ENCODE measurements around the gene WAS.
"Not testable (repeated sequence)": the region's sequence is repeated elsewhere in the genome, so short reads cannot be mapped to it uniquely, and the experiment has no call there.

The WAS gene

DNA sequence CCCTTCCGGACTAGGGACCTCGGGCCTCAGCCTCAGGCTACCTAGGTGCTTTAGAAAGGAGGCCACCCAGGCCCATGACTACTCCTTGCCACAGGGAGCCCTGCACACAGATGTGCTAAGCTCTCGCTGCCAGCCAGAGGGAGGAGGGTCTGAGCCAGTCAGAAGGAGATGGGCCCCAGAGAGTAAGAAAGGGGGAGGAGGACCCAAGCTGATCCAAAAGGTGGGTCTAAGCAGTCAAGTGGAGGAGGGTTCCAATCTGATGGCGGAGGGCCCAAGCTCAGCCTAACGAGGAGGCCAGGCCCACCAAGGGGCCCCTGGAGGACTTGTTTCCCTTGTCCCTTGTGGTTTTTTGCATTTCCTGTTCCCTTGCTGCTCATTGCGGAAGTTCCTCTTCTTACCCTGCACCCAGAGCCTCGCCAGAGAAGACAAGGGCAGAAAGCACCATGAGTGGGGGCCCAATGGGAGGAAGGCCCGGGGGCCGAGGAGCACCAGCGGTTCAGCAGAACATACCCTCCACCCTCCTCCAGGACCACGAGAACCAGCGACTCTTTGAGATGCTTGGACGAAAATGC lies at the start of gene WAS:
Gene WAS, plus strand, starts transcription at position 389 of the 572 bp plus-strand sequence. Its CDS starts 55 bp downstream, at position 444.
- peak within 1 kb of the TSS; percentile 96 for H3K4me3 Mint-ChIP-seq
- peak within 1 kb of the TSS; percentile 96 for H3K27ac Mint-ChIP-seq
- H3K4me1 Mint-ChIP-seq, result peaks cover 43% of the 10 kb centered on the region
- peaks cover 20% of the 10 kb centered on the region for H3K36me3 Mint-ChIP-seq
- peak in 1 of 2 donors; percentile 14 for DNase-seq (ENCODE audit: low spot score in 2 of 2)
- no peaks in the 10 kb centered on the region for H3K9me3 Mint-ChIP-seq
- ATAC-seq (ENCODE audit: low read depth), result peak; percentile 94
- H3K27me3 Mint-ChIP-seq, result no peaks in the 10 kb centered on the region

DNA sequence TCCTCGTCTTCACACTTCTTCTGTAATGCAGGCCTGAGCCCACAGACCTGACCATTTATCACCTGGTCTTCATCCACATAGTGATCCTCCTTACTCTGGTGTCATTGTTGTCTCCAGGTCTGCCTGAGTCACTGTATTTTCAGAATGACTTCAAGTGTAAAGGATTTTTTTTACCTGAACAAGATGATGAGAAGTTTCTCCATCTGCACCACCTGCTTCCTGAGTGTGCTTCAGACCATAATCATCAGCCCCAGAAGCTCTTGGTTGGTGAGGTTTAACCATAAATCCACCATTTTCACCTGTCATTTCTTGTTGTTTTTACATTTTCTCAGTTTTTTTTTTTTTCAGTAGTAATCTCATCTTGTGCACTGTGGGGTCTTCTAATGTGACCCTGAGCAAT lies 47.3 kb upstream of the WAS start:
- H3K4me3 Mint-ChIP-seq, result no peak overlapping the region
- H3K27me3 Mint-ChIP-seq, result peaks cover 1% of the 10 kb centered on the region
- DNase-seq (ENCODE audit: low spot score in 2 of 2) (no peak), ATAC-seq (ENCODE audit: low read depth) (no peak)
- no peaks in the 10 kb centered on the region for H3K9me3 Mint-ChIP-seq
- peak overlapping the region; percentile 63 for H3K27ac Mint-ChIP-seq
- no peaks in the 10 kb centered on the region for H3K4me1 Mint-ChIP-seq
- no peaks in the 10 kb centered on the region for H3K36me3 Mint-ChIP-seq

DNA sequence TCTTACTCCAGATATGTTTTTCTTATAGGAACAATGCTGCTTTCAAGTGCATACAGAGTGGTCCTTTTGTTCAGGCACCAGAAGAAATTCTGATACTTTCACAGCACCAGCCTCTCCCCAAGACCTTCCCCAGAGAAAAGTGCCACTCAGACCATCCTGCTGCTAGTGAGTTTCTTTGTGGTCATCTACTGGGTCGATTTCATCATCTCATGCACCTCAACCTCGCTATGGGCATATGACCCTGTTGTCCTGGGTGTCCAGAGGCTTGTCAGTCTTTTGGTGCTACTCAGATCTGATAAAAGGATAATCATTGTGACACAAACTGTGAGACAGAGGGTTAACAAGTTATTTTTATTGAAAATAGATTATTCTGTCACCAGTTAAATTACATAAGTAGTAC lies 46.8 kb upstream of the WAS start:
- Mint-ChIP-seq H3K4me3 (no peak overlapping the region), H3K27ac (peak overlapping the region; percentile 63), H3K4me1 (no peaks in the 10 kb centered on the region), H3K9me3 (no peaks in the 10 kb centered on the region), H3K27me3 (peaks cover 1% of the 10 kb centered on the region), H3K36me3 (no peaks in the 10 kb centered on the region)
- no peak for ATAC-seq (ENCODE audit: low read depth)
- DNase-seq (ENCODE audit: low spot score in 2 of 2), result no peak

DNA sequence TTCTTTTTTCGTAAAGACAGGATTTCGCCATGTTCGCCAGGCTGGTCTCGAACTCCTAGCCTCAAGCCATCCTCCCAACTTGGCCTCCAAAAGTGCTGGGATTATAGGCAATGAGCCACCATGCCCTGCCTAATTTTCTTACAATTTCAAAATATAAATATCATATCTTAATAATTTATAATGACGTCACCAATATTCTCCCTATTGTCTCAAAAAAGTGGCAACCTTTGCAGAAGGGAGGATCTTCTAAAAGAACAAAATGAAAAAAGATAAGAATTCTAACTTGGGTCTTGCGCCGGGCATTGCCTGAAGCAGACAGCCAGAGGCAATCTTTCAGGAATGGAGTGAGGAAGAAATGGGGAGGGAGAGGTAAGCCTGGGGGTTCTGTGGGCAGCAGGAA lies 37.9 kb upstream of the WAS start:
- no peaks in the 10 kb centered on the region for H3K9me3 Mint-ChIP-seq
- no peak for ATAC-seq (ENCODE audit: low read depth)
- H3K27ac Mint-ChIP-seq, result no peak overlapping the region
- H3K4me1 Mint-ChIP-seq, result peaks cover 2% of the 10 kb centered on the region
- no peak overlapping the region for H3K4me3 Mint-ChIP-seq
- no peaks in the 10 kb centered on the region for H3K36me3 Mint-ChIP-seq
- H3K27me3 Mint-ChIP-seq, result no peaks in the 10 kb centered on the region
- DNase-seq (ENCODE audit: low spot score in 2 of 2), result no peak

DNA sequence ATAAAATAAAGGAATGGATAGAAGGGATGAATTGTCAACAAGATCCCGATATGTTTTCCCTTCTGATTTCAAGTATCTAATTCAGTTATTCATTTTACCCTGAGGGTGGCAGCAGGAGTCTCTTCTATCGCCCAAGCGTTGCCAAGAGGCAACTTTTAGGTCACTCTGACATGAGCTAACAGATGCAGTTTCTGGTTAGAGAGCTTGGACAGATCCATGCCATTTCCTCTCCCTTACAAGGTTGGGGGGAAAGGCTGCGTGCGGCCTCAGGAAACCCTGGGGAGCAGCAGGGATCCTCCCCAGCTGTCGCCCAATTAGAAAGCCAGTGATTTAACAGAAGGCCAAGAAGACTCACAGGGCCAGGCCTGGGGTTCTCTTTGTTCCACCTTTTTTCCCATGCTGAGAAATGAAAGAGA lies 35.3 kb upstream of the WAS start:
- no peaks in the 10 kb centered on the region for H3K9me3 Mint-ChIP-seq
- peaks cover 2% of the 10 kb centered on the region for H3K4me1 Mint-ChIP-seq
- DNase-seq (ENCODE audit: low spot score in 2 of 2) (peak; percentile 16 to 28), ATAC-seq (ENCODE audit: low read depth) (peak; percentile 80)
- H3K27ac Mint-ChIP-seq, result no peak overlapping the region
- H3K27me3 Mint-ChIP-seq, result no peaks in the 10 kb centered on the region
- H3K36me3 Mint-ChIP-seq, result no peaks in the 10 kb centered on the region
- H3K4me3 Mint-ChIP-seq, result no peak overlapping the region

DNA sequence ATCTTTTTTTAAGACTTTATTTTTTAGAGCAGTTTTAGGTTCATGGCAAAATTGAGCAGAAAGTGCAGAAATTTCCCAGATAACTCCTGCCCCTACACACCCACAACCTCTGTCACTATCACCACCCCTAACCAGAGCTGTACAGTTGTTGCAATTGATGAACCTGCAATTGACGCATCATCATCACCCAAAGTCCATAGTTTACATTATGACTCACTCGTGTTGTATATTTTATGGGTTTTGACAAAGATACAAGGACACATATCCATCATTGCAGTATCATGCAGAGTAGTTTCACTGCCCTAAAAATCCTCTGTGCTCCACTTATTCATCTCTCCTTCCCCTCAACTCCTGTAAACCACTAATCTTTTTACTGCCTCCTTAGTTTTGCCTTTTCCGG lies 34.5 kb upstream of the WAS start:
- ATAC-seq (ENCODE audit: low read depth) (no peak), DNase-seq (ENCODE audit: low spot score in 2 of 2) (no peak)
- H3K4me1 Mint-ChIP-seq, result peaks cover 2% of the 10 kb centered on the region
- no peak overlapping the region for H3K27ac Mint-ChIP-seq
- no peak overlapping the region for H3K4me3 Mint-ChIP-seq
- no peaks in the 10 kb centered on the region for H3K9me3 Mint-ChIP-seq
- peaks cover 3% of the 10 kb centered on the region for H3K27me3 Mint-ChIP-seq
- H3K36me3 Mint-ChIP-seq, result no peaks in the 10 kb centered on the region

DNA sequence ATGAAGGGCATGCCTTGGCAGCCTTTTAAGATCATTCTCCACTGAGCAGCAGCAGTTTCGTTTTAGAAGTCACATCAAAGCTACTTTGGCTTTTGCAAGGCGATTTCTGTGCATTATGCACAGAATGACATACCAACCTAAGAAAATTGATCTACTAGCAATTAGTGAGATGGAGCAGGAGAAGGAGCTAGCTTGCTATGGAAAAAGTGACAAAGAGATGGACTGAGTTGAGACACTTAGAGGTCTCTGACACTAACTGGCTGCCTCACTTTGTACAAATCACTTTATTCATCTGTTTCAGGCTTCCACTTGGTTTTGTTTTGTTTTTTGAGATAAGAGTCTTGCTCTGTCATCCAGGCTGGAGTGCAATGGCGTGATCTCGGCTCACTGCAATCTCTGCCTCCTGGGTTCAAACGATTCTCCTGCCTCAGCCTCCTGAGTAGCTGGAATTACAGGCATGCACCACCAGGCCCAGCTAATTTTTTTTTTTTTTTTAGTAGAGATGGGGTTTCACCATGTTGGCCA lies 31.5 kb upstream of the WAS start:
- ATAC-seq (ENCODE audit: low read depth); H3K4me3 Mint-ChIP-seq; H3K27ac Mint-ChIP-seq; H3K9me3 Mint-ChIP-seq; H3K4me1 Mint-ChIP-seq; DNase-seq (ENCODE audit: low spot score in 2 of 2); H3K36me3 Mint-ChIP-seq; H3K27me3 Mint-ChIP-seq: not testable (repeated sequence)

DNA sequence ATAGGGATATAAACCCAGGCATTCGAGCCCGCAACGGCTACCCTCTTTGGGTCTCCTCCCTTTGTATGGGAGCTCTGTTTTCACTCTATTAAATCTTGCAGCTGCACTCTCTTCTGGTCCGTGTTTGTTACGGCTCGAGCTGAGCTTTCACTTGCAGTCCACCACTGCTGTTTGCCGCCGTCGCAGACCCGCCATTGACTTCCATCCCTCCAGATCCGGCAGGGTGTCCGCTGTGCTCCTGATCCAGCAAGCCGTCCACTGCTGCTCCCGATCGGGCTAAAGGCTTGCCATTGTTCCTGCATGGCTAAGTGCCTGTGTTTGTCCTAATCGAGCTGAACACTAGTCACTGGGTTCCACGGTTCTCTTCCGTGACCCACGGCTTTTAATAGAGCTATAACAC lies 28.9 kb upstream of the WAS start:
- not testable (repeated sequence) for H3K9me3 Mint-ChIP-seq; H3K27ac Mint-ChIP-seq; H3K4me3 Mint-ChIP-seq; H3K36me3 Mint-ChIP-seq; H3K4me1 Mint-ChIP-seq; DNase-seq (ENCODE audit: low spot score in 2 of 2); H3K27me3 Mint-ChIP-seq; ATAC-seq (ENCODE audit: low read depth)

DNA sequence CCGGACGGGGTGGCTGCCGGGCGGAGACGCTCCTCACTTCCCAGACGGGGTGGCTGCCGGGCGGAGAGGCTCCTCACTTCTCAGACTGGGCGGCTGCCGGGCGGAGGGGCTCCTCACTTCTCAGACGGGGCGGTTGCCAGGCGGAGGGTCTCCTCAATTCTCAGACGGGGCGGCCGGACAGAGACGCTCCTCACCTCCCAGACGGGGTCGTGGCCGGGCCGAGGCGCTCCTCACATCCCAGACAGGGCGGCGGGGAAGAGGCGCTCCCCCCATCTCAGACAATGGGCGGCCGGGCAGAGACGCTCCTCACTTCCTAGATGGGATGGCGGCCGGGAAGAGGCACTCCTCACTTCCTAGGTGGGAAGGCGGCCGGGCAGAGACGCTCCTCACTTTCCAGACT lies 23.9 kb upstream of the WAS start:
- H3K36me3 Mint-ChIP-seq; H3K9me3 Mint-ChIP-seq; H3K27me3 Mint-ChIP-seq; DNase-seq (ENCODE audit: low spot score in 2 of 2); H3K4me1 Mint-ChIP-seq; ATAC-seq (ENCODE audit: low read depth); H3K4me3 Mint-ChIP-seq; H3K27ac Mint-ChIP-seq: not testable (repeated sequence)

DNA sequence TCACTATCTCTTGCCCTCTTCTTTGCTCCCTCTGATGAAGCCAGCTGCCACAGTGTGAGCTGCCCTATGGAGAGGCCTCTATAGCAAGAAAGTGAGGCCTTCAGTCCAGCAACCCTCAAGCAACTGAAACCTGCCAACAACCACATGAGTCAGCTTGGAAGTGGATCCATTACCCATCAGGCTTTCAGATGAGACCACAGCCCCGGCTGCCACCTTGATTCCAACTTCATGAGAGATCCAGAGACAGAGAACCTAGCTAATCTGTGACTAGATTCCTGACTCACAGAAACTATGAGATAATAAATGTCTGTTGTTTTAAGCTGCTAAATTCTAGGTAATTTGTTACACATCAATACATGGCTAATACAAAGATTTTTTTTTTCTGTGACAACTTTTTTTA lies 20.4 kb upstream of the WAS start:
- Mint-ChIP-seq H3K27ac (no peak overlapping the region), H3K4me1 (peaks cover 2% of the 10 kb centered on the region), H3K9me3 (no peaks in the 10 kb centered on the region), H3K4me3 (no peak overlapping the region), H3K36me3 (no peaks in the 10 kb centered on the region), H3K27me3 (no peaks in the 10 kb centered on the region)
- no peak for DNase-seq (ENCODE audit: low spot score in 2 of 2)
- ATAC-seq (ENCODE audit: low read depth), result no peak

DNA sequence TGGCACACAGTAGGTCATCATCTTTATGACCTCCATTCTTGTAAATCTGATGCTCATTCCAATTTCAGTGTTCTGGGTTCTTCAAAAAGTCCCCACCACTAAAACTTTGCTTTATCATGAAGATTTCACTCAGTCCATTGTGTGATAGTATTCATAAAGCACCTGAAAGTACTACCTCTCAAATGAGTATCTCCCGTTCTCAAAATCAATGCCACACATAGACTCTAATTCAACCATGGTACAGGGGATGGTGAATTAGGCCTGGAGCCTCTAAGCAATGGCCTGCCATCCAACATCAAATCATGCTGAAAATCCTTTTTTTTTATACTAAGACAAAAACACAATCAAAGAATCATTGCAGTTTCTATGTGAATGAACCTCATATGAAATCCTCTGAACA lies 19.4 kb upstream of the WAS start:
- no peak for DNase-seq (ENCODE audit: low spot score in 2 of 2)
- no peak for ATAC-seq (ENCODE audit: low read depth)
- Mint-ChIP-seq H3K36me3 (no peaks in the 10 kb centered on the region), H3K9me3 (no peaks in the 10 kb centered on the region), H3K4me1 (peaks cover 2% of the 10 kb centered on the region), H3K27ac (no peak overlapping the region), H3K4me3 (no peak overlapping the region), H3K27me3 (no peaks in the 10 kb centered on the region)

DNA sequence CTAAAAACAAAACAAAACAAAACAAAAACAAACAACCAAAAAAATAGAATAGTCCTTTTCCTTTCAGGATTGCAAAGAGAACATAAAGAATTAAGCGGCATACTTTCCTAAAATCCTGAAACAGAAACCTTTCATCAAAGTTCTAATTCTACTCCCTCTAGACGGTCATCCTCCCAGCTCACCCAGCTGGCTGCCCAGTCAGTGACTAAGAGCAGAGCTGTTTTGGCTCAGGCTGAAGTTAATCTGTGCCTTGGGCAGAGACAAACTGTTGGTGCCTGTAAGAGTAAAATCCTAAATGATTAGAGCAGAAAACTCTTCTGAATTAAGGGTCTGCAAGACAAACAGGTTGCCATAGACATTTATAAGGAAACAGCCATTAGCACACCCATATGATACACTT lies 17.6 kb upstream of the WAS start:
- Mint-ChIP-seq H3K4me3 (no peak overlapping the region), H3K27ac (no peak overlapping the region), H3K9me3 (no peaks in the 10 kb centered on the region), H3K27me3 (no peaks in the 10 kb centered on the region), H3K4me1 (no peaks in the 10 kb centered on the region), H3K36me3 (no peaks in the 10 kb centered on the region)
- ATAC-seq (ENCODE audit: low read depth), result no peak
- no peak for DNase-seq (ENCODE audit: low spot score in 2 of 2)

DNA sequence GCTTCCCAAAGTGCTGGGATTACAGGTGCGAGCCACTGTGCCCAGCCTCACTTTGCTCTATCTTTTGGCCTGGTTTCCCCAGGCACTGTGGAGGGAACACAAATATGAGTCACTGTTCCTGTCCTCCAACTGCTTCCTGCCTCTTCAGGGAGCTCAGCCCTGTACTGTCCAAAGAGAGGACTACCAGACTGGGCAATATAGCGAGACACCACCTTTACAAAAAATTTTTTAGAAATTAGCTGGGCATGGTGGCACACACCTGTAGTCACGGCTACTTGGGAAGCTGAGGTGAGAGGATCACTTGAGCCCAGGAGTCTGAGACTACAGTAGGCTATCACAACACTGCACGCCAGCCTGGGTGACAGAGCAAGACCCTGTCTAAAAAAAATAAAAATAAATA lies 16.9 kb upstream of the WAS start:
- no peaks in the 10 kb centered on the region for H3K9me3 Mint-ChIP-seq
- H3K27ac Mint-ChIP-seq, result no peak overlapping the region
- H3K4me3 Mint-ChIP-seq, result no peak overlapping the region
- no peak for DNase-seq (ENCODE audit: low spot score in 2 of 2)
- no peak for ATAC-seq (ENCODE audit: low read depth)
- H3K36me3 Mint-ChIP-seq, result no peaks in the 10 kb centered on the region
- no peaks in the 10 kb centered on the region for H3K4me1 Mint-ChIP-seq
- H3K27me3 Mint-ChIP-seq, result no peaks in the 10 kb centered on the region

DNA sequence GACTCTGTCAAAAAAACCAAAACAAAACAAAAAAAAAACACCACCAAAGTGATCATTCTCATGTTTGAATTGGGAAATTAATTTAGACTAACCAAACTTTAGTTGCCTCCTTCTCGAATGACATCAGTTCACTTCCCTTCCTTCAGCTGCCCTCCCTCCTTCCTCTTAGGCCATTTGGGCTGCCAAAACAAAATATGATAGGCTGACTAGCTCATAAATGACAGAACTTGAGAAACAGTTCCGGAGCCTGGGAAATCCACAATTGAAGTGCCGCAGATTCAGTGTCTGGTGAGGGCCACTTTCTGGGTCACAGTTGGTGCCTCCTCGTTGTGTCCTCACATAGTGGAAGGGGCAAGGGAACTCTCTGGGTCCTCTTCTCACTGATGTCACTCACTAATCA lies 16.1 kb upstream of the WAS start:
- DNase-seq (ENCODE audit: low spot score in 2 of 2), result no peak
- Mint-ChIP-seq H3K9me3 (no peaks in the 10 kb centered on the region), H3K27me3 (no peaks in the 10 kb centered on the region), H3K4me1 (no peaks in the 10 kb centered on the region), H3K4me3 (no peak overlapping the region), H3K36me3 (no peaks in the 10 kb centered on the region), H3K27ac (no peak overlapping the region)
- no peak for ATAC-seq (ENCODE audit: low read depth)

DNA sequence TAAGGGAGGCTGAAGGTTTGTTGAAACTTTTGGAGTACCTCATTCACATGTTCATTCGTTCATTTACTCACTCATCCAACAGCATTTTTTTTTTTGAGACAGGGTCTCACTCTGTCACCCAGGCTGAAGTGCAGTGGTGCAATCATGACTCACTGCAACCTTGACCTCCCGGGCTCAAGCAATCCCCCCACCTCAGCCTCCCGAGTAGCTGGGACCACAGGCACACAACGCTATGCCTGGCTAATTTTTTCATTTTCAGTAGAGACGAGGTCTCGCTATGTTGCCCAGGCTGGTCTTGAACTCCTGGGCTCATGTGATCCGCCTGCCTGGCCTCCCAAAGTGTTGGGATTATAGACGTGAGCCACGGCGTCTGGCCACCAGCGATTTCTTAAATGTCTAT lies 15.4 kb upstream of the WAS start:
- not testable (repeated sequence) for H3K4me3 Mint-ChIP-seq; H3K9me3 Mint-ChIP-seq; DNase-seq (ENCODE audit: low spot score in 2 of 2); H3K36me3 Mint-ChIP-seq; ATAC-seq (ENCODE audit: low read depth); H3K4me1 Mint-ChIP-seq; H3K27ac Mint-ChIP-seq; H3K27me3 Mint-ChIP-seq
